Neural cell (in vitro differentiated cells): ENCODE results near the gene ERRFI1. TPM values are rescaled to one million over a fixed set of nuclear protein-coding genes. Genes with fewer than 3 reads are reported as not detected.
A peak's percentile ranks its signal among the peaks of the same experiment; 100 is the strongest.

ENCODE experiments used
- H2AFZ ChIP-seq: fragments of 200-600, 300-800 bp; sonication (generic), shearing (Covaris generic); 2 replicates; pipeline ENCODE4 v1.6.0; 2014; ENCODE audit warnings: low read depth, mild to moderate bottlenecking, antibody characterized with exemption, low read length, moderate library complexity
- H3F3A ChIP-seq: fragments of 200-600 bp; shearing (Covaris generic); 2 replicates; pipeline ENCODE4 v1.6.1; 2016; ENCODE audit warnings: mild to moderate bottlenecking, moderate library complexity, mixed read lengths, antibody characterized with exemption, low read length; ENCODE audit not compliant: insufficient read depth, poor library complexity, severe bottlenecking
- H3K27ac ChIP-seq: fragments of 200-600, 300-800 bp; sonication (generic), shearing (Covaris generic); 2 replicates; pipeline ENCODE4 v1.5.1; 2014; ENCODE audit warnings: mild to moderate bottlenecking, low read length, moderate library complexity
- H3K27me3 ChIP-seq: fragments of 300-800, 200-600 bp; sonication (generic), shearing (Covaris generic); 2 replicates; pipeline ENCODE4 v1.6.0; 2014; ENCODE audit warnings: mild to moderate bottlenecking, low read depth, low read length, moderate library complexity; ENCODE audit not compliant: insufficient read depth
- H3K36me3 ChIP-seq: fragments of 300-800, 200-600 bp; sonication (generic), shearing (Covaris generic); 2 replicates; pipeline ENCODE4 v1.5.1; 2014; ENCODE audit warnings: mild to moderate bottlenecking, antibody characterized with exemption, low read length, moderate library complexity; ENCODE audit not compliant: insufficient read depth
- H3K4me2 ChIP-seq: fragments of 300-800, 200-600 bp; sonication (generic), shearing (Covaris generic); 2 replicates; pipeline ENCODE4 v1.6.0; 2014; ENCODE audit warnings: mild to moderate bottlenecking, low read length
- H3K4me3 ChIP-seq: fragments of 300-800, 200-600 bp; sonication (generic), shearing (Covaris generic); 2 replicates; pipeline ENCODE4 v1.5.1; 2014; ENCODE audit warnings: mild to moderate bottlenecking, low read length, moderate library complexity
- H3K79me2 ChIP-seq: fragments of 200-600 bp; shearing (Covaris generic); replicated peaks from 2 replicates; pipeline ENCODE4 v1.6.0; 2014; ENCODE audit warnings: mild to moderate bottlenecking, low read length, moderate library complexity; ENCODE audit not compliant: insufficient read depth
- H3K9ac ChIP-seq: fragments of 300-800, 200-600 bp; sonication (generic), shearing (Covaris generic); 2 replicates; pipeline ENCODE4 v1.6.1; 2016; ENCODE audit warnings: mild to moderate bottlenecking, low read length, mixed read lengths
- H3K9me2 ChIP-seq: fragments of 200-600 bp; shearing (Covaris generic); 2 replicates; pipeline ENCODE4 v1.6.1; 2016; ENCODE audit warnings: mild to moderate bottlenecking, low read length, mixed read lengths; ENCODE audit not compliant: insufficient read depth
- H3K9me3 ChIP-seq: fragments of 200-600, 300-800 bp; sonication (generic), shearing (Covaris generic); 2 replicates; pipeline ENCODE4 v1.6.1; 2016; ENCODE audit warnings: mild to moderate bottlenecking, mixed run types, low read length, moderate library complexity, mixed read lengths
- H4K20me1 ChIP-seq: fragments of 200-600 bp; shearing (Covaris generic); 2 replicates; pipeline ENCODE4 v1.6.1; 2016; ENCODE audit warnings: mild to moderate bottlenecking, mixed run types; ENCODE audit not compliant: insufficient read depth
- EP300 ChIP-seq: fragments of 450-650 bp; conservative IDR thresholded peaks from 2 replicates; pipeline ENCODE4 v1.6.1; 2014; ENCODE audit warnings: antibody characterized with exemption, mild to moderate bottlenecking, moderate library complexity; ENCODE audit not compliant: poor library complexity, severe bottlenecking
- EZH2 ChIP-seq: fragments of 200-600, 300-800 bp; shearing (Covaris generic), sonication (generic); IDR thresholded peaks from 2 replicates; pipeline ENCODE4 v1.6.1; 2014; ENCODE audit warnings: antibody characterized with exemption, low read length, borderline replicate concordance, mild to moderate bottlenecking; ENCODE audit not compliant: insufficient read depth, poor library complexity, severe bottlenecking
- MXI1 ChIP-seq: fragments of 450-650 bp; conservative IDR thresholded peaks from 2 replicates; pipeline ENCODE4 v1.6.1; 2014; ENCODE audit warnings: antibody characterized with exemption, mild to moderate bottlenecking; ENCODE audit not compliant: poor library complexity, severe bottlenecking
- POLR2AphosphoS5 ChIP-seq: IDR thresholded peaks from 2 replicates; pipeline ENCODE4 v1.6.1; 2012
- RAD21 ChIP-seq: fragments of 450-650 bp; conservative IDR thresholded peaks from 2 replicates; pipeline ENCODE4 v1.6.1; 2014; ENCODE audit warnings: antibody characterized with exemption, mild to moderate bottlenecking, moderate library complexity
- SMC3 ChIP-seq: fragments of 450-650 bp; conservative IDR thresholded peaks from 2 replicates; pipeline ENCODE4 v1.6.1; 2014; ENCODE audit warnings: antibody characterized with exemption, mild to moderate bottlenecking, moderate library complexity; ENCODE audit not compliant: poor library complexity
- TAF1 ChIP-seq: IDR thresholded peaks from 2 replicates; pipeline ENCODE4 v1.6.1; 2012; ENCODE audit warnings: low read depth
- polyA plus RNA-seq: library from polyadenylated mRNA; depleted of rRNA; stranded (reverse); fragments of >200 nt; gene quantifications from 2 replicates; pipeline ENCODE4 v1.2.3, GENCODE V29; 2014
- TF ChIP-seq, protein P1 (sequence below): IDR thresholded peaks from 2 replicates; pipeline ENCODE4 v1.6.1; 2012; ENCODE audit warnings: borderline replicate concordance
- TF ChIP-seq, protein P2 (sequence below): fragments of 450-650 bp; IDR thresholded peaks from 2 replicates; pipeline ENCODE4 v1.5.1; 2014; ENCODE audit warnings: antibody characterized with exemption, mild to moderate bottlenecking, moderate library complexity; ENCODE audit not compliant: poor library complexity, severe bottlenecking

The ERRFI1 gene
- polyA plus RNA-seq, 1 donor from 2014 or later = 72.9 TPM

DNA sequence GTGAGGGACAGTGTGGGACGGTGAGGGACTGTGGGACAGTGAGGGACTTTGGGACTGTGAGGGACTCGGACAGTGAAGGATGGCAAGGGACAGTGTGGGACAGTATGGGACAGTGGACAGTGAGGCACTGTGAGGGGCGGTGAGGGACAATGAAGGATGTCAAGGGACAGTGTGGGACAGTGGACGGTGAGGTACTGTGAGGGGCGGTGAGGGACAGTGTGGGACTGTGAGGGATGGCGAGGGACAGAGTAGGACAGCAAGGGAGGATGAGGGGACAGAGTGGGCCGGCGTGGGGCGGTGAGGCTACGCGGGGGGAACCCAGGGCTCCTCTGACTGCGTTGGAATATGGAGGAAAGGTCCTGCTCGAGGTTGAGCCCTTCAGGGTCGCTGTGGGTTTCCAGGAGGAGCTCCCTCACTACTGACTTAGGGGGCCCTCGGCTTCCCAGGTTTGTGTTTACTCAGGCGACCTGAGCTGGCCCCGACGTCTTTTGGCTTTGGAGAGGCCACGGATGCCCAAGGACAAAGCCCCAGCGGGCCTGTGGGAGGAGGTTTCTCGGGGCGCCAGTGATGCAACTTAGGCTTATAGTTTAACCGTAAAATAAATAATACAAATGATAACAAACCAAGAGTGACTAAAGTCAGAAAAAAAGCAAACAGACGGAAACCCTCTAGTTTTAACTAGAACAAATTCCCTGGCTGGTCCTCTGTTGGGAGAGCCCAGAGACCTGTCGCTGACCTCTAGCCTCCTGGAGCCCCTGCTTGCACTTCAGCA is 1.1 kb upstream of the ERRFI1 start:
- Histone ChIP-seq H3K9ac (peak overlapping the region; percentile 89), H3K27me3 (no peaks in the 10 kb centered on the region), H3K4me2 (peak overlapping the region; percentile 76), H3K79me2 (peaks cover 34% of the 10 kb centered on the region), H3K36me3 (no peaks in the 10 kb centered on the region), H2AFZ (peak overlapping the region; percentile 96), H3K27ac (peak overlapping the region; percentile 88), H3K4me3 (peak overlapping the region; percentile 68), H3K9me3 (no peaks in the 10 kb centered on the region), H3F3A (no peaks in the 10 kb centered on the region), H3K9me2 (no peaks in the 10 kb centered on the region), H4K20me1 (peaks cover 3% of the 10 kb centered on the region)
- TF ChIP-seq EP300 (no peak), RAD21 (no peak), POLR2AphosphoS5 (no peak), EZH2 (no peak), SMC3 (no peak), TAF1 (no peak), MXI1 (no peak)
- TF ChIP-seq, protein P1, sequence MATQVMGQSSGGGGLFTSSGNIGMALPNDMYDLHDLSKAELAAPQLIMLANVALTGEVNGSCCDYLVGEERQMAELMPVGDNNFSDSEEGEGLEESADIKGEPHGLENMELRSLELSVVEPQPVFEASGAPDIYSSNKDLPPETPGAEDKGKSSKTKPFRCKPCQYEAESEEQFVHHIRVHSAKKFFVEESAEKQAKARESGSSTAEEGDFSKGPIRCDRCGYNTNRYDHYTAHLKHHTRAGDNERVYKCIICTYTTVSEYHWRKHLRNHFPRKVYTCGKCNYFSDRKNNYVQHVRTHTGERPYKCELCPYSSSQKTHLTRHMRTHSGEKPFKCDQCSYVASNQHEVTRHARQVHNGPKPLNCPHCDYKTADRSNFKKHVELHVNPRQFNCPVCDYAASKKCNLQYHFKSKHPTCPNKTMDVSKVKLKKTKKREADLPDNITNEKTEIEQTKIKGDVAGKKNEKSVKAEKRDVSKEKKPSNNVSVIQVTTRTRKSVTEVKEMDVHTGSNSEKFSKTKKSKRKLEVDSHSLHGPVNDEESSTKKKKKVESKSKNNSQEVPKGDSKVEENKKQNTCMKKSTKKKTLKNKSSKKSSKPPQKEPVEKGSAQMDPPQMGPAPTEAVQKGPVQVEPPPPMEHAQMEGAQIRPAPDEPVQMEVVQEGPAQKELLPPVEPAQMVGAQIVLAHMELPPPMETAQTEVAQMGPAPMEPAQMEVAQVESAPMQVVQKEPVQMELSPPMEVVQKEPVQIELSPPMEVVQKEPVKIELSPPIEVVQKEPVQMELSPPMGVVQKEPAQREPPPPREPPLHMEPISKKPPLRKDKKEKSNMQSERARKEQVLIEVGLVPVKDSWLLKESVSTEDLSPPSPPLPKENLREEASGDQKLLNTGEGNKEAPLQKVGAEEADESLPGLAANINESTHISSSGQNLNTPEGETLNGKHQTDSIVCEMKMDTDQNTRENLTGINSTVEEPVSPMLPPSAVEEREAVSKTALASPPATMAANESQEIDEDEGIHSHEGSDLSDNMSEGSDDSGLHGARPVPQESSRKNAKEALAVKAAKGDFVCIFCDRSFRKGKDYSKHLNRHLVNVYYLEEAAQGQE = no peak
- TF ChIP-seq, protein P2, sequence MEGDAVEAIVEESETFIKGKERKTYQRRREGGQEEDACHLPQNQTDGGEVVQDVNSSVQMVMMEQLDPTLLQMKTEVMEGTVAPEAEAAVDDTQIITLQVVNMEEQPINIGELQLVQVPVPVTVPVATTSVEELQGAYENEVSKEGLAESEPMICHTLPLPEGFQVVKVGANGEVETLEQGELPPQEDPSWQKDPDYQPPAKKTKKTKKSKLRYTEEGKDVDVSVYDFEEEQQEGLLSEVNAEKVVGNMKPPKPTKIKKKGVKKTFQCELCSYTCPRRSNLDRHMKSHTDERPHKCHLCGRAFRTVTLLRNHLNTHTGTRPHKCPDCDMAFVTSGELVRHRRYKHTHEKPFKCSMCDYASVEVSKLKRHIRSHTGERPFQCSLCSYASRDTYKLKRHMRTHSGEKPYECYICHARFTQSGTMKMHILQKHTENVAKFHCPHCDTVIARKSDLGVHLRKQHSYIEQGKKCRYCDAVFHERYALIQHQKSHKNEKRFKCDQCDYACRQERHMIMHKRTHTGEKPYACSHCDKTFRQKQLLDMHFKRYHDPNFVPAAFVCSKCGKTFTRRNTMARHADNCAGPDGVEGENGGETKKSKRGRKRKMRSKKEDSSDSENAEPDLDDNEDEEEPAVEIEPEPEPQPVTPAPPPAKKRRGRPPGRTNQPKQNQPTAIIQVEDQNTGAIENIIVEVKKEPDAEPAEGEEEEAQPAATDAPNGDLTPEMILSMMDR = no peak

DNA sequence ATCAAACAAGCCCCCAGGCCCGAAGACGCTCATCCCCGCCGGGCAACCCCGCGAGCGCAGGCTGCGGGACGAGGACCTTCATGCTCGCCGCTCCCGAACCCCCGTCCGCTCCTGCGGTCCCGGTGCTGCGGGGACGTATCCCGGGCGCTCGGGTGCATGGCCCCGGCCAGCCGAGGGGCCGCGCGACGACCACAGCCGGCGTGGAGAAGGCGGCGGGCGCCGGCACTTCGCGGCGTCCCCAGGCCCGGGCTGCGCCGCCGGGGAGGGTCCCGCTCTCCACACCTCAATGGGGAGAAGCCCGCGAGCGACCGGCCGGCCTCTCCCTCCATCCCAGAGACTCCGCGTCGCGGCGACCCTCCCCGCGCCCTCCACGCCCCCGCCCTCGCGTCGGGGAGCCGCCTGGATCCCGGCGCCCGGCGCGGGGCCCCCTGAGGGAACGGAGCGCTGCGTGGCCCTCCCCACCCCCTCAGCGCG is 401 bp downstream of the ERRFI1 start:
- H3K9me2 ChIP-seq = no peaks in the 10 kb centered on the region
- H4K20me1 ChIP-seq = peaks cover 3% of the 10 kb centered on the region
- peak overlapping the region; percentile 68 for H3K4me3 ChIP-seq
- peak overlapping the region; percentile 65 for H3K4me2 ChIP-seq
- H3K9ac ChIP-seq = peak overlapping the region; percentile 89
- H3F3A ChIP-seq = no peaks in the 10 kb centered on the region
- no peak for TF ChIP-seq MXI1
- TF ChIP-seq RAD21 = no peak
- TF ChIP-seq, protein P1 = no peak
- no peak for TF ChIP-seq POLR2AphosphoS5
- TF ChIP-seq, protein P2 = no peak
- TF ChIP-seq EP300 = no peak
- no peak for TF ChIP-seq TAF1
- no peak for TF ChIP-seq EZH2
- no peak for TF ChIP-seq SMC3
- H3K9me3 ChIP-seq = no peaks in the 10 kb centered on the region
- H3K27ac ChIP-seq = peak overlapping the region; percentile 25
- H3K27me3 ChIP-seq = no peaks in the 10 kb centered on the region
- no peaks in the 10 kb centered on the region for H3K36me3 ChIP-seq
- H2AFZ ChIP-seq = peak overlapping the region; percentile 4
- peaks cover 49% of the 10 kb centered on the region for H3K79me2 ChIP-seq
